Bronchial epithelial cell (primary cell): Measurements from ENCODE around the gene TMEM38A. TPM values are rescaled to one million over a fixed set of nuclear protein-coding genes. Genes with fewer than 3 reads are reported as not detected.
A peak's percentile ranks its signal among the peaks of the same experiment; 100 is the strongest.

Experiments used
- DNase-seq: peaks from one replicate; pipeline ENCODE4 v3.0.0-alpha.2; 2010; ENCODE audit warnings: low read depth
- FAIRE-seq: peaks from 2 replicates; lab custom pipeline; 2011; peaks lifted over from hg19 to GRCh38; lab: Jason Lieb, UNC
- H3K27me3 ChIP-seq: 2 replicates; pipeline ENCODE4 v1.5.1; 2011; ENCODE audit warnings: low read length; ENCODE audit not compliant: control insufficient read depth, insufficient read depth
- H3K36me3 ChIP-seq: 2 replicates; pipeline ENCODE4 v1.5.1; 2011; ENCODE audit warnings: low read length; ENCODE audit not compliant: control insufficient read depth, insufficient read depth
- H3K4me3 ChIP-seq: 2 replicates; pipeline ENCODE4 v1.5.1; 2011; ENCODE audit warnings: mild to moderate bottlenecking, low read depth, low read length, control low read depth
- total RNA-seq: library from RNA; depleted of rRNA; stranded (reverse); fragments of >200 nt; gene quantifications from 2 replicates; pipeline ENCODE4 v1.2.1, GENCODE V29; 2014
- TF ChIP-seq, protein P1 (sequence below): IDR thresholded peaks from 2 replicates; pipeline ENCODE4 v1.5.1; 2011; ENCODE audit warnings: mild to moderate bottlenecking, moderate library complexity, low read length, control low read depth, inconsistent platforms; ENCODE audit not compliant: insufficient read depth, severe bottlenecking

TMEM38A gene
- total RNA-seq, 1 donor from 2014 or later, result 4.7 TPM

DNA sequence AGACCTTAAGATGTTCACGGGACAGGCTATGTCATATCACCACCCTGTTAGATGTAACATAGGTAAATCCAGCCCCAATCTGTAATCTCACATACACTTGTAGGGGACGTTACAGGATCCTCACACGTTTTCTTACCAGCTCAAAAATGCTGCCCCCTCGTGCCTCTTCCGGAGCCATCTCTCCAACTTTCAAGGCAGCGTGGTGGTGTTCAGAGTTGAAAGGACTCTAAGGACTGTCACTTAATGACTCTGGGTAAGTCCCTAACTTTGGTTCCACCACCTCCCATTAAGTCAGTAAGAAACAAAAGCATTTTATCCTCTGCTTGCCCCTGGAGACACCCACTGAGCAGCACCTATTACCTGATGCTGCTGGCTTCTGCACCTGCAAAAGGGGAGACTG, 37.4 kb upstream of the TMEM38A start:
- TF ChIP-seq, protein P1, sequence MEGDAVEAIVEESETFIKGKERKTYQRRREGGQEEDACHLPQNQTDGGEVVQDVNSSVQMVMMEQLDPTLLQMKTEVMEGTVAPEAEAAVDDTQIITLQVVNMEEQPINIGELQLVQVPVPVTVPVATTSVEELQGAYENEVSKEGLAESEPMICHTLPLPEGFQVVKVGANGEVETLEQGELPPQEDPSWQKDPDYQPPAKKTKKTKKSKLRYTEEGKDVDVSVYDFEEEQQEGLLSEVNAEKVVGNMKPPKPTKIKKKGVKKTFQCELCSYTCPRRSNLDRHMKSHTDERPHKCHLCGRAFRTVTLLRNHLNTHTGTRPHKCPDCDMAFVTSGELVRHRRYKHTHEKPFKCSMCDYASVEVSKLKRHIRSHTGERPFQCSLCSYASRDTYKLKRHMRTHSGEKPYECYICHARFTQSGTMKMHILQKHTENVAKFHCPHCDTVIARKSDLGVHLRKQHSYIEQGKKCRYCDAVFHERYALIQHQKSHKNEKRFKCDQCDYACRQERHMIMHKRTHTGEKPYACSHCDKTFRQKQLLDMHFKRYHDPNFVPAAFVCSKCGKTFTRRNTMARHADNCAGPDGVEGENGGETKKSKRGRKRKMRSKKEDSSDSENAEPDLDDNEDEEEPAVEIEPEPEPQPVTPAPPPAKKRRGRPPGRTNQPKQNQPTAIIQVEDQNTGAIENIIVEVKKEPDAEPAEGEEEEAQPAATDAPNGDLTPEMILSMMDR, result no peak
- no peak for FAIRE-seq
- H3K27me3 ChIP-seq, result no peaks in the 10 kb centered on the region
- H3K4me3 ChIP-seq, result no peak overlapping the region
- peaks cover 2% of the 10 kb centered on the region for H3K36me3 ChIP-seq
- DNase-seq, result no peak

DNA sequence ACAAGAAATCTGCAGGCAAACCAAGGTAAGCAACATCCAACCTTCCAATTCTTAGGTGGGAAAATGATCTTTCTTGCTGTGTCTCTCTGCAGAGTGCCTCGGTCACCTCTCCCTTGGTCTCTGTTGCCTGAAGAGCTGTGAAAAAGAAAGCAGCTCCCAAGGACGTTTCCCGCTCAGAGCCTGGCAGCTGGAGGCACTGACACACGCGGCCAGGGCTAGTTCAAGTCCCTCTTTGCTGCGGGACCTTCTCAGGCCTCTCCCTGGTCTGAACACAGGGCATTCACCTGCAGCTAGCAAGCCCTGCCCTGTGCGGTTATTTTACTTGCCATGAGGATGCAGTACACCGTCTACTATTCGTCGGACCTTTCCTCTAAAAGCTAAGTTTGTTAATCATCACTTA, 36.7 kb upstream of the TMEM38A start:
- peaks cover 2% of the 10 kb centered on the region for H3K36me3 ChIP-seq
- FAIRE-seq (no peak), DNase-seq (no peak)
- H3K4me3 ChIP-seq, result no peak overlapping the region
- TF ChIP-seq, protein P1, result no peak
- H3K27me3 ChIP-seq, result no peaks in the 10 kb centered on the region

DNA sequence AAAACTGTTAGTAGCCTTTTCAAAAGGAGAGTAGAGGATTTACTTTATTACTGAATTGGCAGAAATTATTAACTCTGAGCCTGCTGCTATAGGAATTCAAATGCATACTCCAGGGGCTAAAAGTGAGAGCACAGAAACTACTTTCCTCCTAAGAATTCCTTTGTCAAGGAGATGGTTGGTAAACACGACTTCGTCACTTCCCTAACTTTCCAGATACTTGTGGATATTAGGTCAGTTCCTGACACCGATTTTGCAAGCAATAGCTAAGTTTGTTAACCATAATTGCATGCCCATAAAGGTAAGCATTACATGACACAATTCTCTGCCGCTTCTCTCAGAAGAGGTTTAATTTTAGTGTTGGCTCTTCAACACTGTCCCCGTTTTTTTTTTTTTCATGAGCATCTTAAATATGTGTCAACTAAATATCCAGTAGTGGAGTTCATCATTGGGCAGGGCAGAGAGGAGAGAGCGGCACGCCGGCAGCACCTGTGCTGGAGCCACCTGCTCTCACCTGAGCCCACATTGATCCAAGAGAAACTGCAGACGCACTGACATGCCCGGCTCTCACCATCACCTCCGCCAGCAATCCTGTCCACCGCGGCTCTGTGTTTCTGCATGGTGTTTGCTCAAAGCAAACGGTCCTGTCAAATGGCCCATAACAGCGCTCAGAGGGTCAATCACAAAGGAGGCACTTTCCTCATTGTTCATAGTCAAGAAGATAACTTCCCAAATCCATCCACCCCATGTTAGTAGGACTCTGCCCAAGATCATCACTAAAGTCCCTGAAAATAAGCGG, 35.6 kb upstream of the TMEM38A start:
- Histone ChIP-seq H3K27me3 (no peaks in the 10 kb centered on the region), H3K36me3 (peaks cover 2% of the 10 kb centered on the region), H3K4me3 (no peak overlapping the region)
- TF ChIP-seq, protein P1, result no peak
- FAIRE-seq, result no peak
- DNase-seq, result peak; percentile 55

DNA sequence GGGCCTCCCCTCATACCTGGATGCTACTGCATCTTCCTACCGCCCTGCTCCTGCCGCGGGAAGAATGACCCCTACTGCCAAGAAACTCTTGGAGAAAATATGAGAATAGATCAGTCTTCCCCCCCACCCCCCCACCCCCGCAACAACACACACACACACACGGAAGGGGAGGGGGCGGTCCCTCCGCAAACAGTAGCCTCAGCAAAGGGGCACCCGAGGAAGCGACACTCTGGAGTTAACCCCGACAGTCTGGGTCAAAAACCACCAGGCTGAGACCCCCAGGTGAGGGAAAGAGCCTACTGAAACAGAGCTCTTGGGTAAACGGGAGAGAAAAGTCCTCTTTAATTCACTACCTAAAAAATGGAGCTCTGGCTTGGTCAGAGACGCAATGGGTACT, 34.1 kb upstream of the TMEM38A start:
- TF ChIP-seq, protein P1, result no peak
- peak overlapping the region; percentile 76 for H3K4me3 ChIP-seq
- FAIRE-seq (no peak), DNase-seq (no peak)
- H3K36me3 ChIP-seq, result peaks cover 2% of the 10 kb centered on the region
- H3K27me3 ChIP-seq, result no peaks in the 10 kb centered on the region

DNA sequence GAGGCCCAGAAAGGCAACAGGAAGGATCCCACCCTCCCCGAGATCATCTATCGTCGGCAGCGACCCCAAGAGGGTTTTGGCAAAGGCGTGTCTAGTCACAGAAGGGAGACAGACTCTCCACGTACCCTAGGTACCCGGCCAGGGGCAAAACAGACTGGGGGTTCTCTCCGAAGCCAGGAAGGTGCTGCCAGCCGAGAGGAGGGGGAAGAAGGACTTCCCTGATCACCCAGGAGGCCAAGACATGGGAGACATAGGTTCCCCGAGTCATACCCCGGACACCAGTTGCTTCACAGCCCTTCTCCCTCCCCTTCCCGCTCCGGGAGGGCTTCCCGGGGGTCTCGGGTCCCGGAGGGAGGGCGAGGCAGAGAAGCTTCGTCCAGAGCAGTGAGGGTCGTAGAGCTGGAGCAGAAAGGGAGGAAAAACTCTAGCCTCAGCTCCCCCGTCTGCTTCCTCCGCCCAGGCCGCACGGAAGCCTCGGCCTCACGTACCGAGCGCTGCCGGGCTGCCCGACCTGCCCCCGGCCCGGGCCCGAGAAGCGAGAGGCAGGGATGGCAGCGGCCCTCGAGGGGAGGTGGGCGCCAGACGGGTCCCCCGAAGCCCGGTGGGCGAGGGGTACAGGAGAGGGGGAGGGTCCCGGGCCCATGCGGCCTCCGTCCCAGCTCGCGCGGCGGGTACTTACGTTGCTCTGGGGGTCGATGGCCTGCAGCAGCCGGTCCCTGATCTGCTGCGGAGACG, 33.6 kb upstream of the TMEM38A start:
- Histone ChIP-seq H3K27me3 (no peaks in the 10 kb centered on the region), H3K4me3 (peak overlapping the region; percentile 76), H3K36me3 (peaks cover 2% of the 10 kb centered on the region)
- FAIRE-seq, result no peak
- DNase-seq, result no peak
- TF ChIP-seq, protein P1, result no peak
